DOHH2 (cell line): ENCODE data around the gene C1QL3.

ENCODE experiments used
- H3F3A ChIP-seq: fragments of 200-600 bp; sonication (generic), shearing (Covaris generic); 2 replicates; pipeline ENCODE4 v1.6.0; 2016; ENCODE audit warnings: antibody characterized with exemption, mild to moderate bottlenecking; ENCODE audit not compliant: control insufficient read depth, insufficient read depth
- H3K27ac ChIP-seq: fragments of 200-600 bp; sonication (generic); 2 replicates; pipeline ENCODE4 v1.5.1; 2014; ENCODE audit warnings: low read depth, mild to moderate bottlenecking, low read length, moderate library complexity
- H3K27me3 ChIP-seq: fragments of 200-600 bp; sonication (generic); 2 replicates; pipeline ENCODE4 v1.6.1; 2014; ENCODE audit warnings: mild to moderate bottlenecking, low read length, mixed read lengths; ENCODE audit not compliant: control insufficient read depth
- H3K36me3 ChIP-seq: fragments of 200-600 bp; sonication (generic); 2 replicates; pipeline ENCODE4 v1.6.1; 2014; ENCODE audit warnings: mild to moderate bottlenecking, low read length, moderate library complexity, mixed read lengths; ENCODE audit not compliant: control insufficient read depth
- H3K4me1 ChIP-seq: fragments of 200-600 bp; sonication (generic); 2 replicates; pipeline ENCODE4 v1.6.1; 2014; ENCODE audit warnings: mild to moderate bottlenecking, low read length, mixed read lengths; ENCODE audit not compliant: control insufficient read depth
- H3K4me2 ChIP-seq: fragments of 200-600 bp; sonication (generic); 2 replicates; pipeline ENCODE4 v1.6.0; 2014; ENCODE audit warnings: mild to moderate bottlenecking, low read length, moderate library complexity
- H3K4me3 ChIP-seq: fragments of 200-600 bp; sonication (generic); 2 replicates; pipeline ENCODE4 v1.5.1; 2014; ENCODE audit warnings: mild to moderate bottlenecking, low read length, mixed read lengths
- H3K79me2 ChIP-seq: fragments of 200-600 bp; sonication (generic); 2 replicates; pipeline ENCODE4 v1.6.1; 2014; ENCODE audit warnings: mild to moderate bottlenecking, low read length, mixed read lengths; ENCODE audit not compliant: control insufficient read depth
- H3K9me2 ChIP-seq: fragments of 200-600 bp; sonication (generic); replicated peaks from 2 replicates; pipeline ENCODE4 v1.6.1; 2014; ENCODE audit warnings: mild to moderate bottlenecking, low read length, mixed read lengths; ENCODE audit not compliant: control insufficient read depth
- H3K9me3 ChIP-seq: fragments of 200-600 bp; sonication (generic); 2 replicates; pipeline ENCODE4 v1.6.1; 2014; ENCODE audit warnings: antibody characterized with exemption, low read length, mixed read lengths; ENCODE audit not compliant: control insufficient read depth, insufficient read depth
- H4K20me1 ChIP-seq: fragments of 200-600 bp; sonication (generic); 2 replicates; pipeline ENCODE4 v1.6.0; 2014; ENCODE audit warnings: low read depth, mild to moderate bottlenecking, antibody characterized with exemption, low read length, moderate library complexity; ENCODE audit not compliant: control insufficient read depth, insufficient read depth
- EZH2phosphoT487 ChIP-seq: fragments of 200-600 bp; sonication (generic); IDR thresholded peaks from 2 replicates; pipeline ENCODE4 v1.6.1; 2017; ENCODE audit warnings: borderline replicate concordance, mild to moderate bottlenecking, antibody characterized with exemption, low read length, moderate library complexity, mixed read lengths
- TF ChIP-seq, protein P1 (sequence below): fragments of 200-600 bp; sonication (generic); IDR thresholded peaks from one replicate; pipeline ENCODE4 v1.5.1; 2014; ENCODE audit warnings: antibody characterized with exemption, mild to moderate bottlenecking, low read depth, low read length; ENCODE audit not compliant: poor library complexity, severe bottlenecking

The C1QL3 gene

DNA sequence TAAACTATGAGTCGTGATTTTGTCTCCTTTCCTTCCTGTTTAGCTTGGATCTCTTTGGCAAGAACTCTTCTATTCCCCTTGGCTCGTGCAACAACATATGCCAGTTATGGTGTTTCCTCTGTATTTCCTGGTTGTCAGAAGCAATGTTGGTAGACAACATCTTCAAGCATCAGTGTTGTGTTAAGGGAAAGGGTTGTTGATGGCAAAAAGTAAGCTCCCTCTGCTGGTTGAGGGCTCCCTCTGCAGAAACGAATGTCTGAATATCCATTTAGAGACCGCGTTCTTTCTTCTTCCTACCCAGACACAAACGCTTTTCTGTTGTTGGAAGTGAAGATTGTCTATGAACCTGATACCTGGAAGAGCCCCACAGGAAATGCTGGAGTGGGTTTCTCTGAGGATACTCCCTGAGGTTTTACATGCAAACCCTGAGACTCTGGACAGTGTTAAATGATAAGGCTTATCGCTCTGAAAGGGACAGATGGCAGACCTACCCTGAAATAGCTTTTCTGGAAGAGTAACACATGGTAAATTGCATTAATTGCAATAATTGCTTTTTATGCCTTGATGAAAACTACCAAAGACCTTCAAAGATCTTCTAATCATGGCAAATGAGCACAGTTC lies 23.5 kb upstream of the C1QL3 start:
- no peaks in the 10 kb centered on the region for H3K9me3 ChIP-seq
- no peaks in the 10 kb centered on the region for H3K79me2 ChIP-seq
- TF ChIP-seq, protein P1, sequence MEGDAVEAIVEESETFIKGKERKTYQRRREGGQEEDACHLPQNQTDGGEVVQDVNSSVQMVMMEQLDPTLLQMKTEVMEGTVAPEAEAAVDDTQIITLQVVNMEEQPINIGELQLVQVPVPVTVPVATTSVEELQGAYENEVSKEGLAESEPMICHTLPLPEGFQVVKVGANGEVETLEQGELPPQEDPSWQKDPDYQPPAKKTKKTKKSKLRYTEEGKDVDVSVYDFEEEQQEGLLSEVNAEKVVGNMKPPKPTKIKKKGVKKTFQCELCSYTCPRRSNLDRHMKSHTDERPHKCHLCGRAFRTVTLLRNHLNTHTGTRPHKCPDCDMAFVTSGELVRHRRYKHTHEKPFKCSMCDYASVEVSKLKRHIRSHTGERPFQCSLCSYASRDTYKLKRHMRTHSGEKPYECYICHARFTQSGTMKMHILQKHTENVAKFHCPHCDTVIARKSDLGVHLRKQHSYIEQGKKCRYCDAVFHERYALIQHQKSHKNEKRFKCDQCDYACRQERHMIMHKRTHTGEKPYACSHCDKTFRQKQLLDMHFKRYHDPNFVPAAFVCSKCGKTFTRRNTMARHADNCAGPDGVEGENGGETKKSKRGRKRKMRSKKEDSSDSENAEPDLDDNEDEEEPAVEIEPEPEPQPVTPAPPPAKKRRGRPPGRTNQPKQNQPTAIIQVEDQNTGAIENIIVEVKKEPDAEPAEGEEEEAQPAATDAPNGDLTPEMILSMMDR: peak; percentile 67
- TF ChIP-seq EZH2phosphoT487: no peak
- H3K4me3 ChIP-seq: no peak overlapping the region
- no peaks in the 10 kb centered on the region for H3K36me3 ChIP-seq
- no peaks in the 10 kb centered on the region for H3K27me3 ChIP-seq
- no peaks in the 10 kb centered on the region for H3F3A ChIP-seq
- no peak overlapping the region for H3K27ac ChIP-seq
- H3K9me2 ChIP-seq: no peaks in the 10 kb centered on the region
- no peak overlapping the region for H3K4me2 ChIP-seq
- H3K4me1 ChIP-seq: no peaks in the 10 kb centered on the region
- no peaks in the 10 kb centered on the region for H4K20me1 ChIP-seq

DNA sequence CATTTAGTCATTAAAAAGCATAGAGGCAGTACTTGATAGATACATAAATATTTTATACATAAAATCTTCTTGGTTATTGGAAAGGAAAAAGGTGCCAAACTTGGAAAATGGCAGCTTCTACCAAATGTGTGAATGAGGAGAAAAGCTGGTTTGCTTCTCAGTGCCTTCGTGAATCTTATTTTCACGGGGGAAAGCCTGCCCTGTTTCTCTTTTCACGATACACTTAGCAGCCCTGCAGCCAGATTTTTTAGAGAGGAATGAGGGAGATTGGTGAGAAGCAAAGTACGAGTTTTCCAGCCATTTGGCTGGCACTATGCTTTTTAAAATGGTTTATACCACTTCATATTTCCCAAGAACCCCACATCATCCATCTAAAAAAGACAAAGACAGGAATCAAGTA lies 22.9 kb upstream of the C1QL3 start:
- H3K9me3 ChIP-seq: no peaks in the 10 kb centered on the region
- H3K36me3 ChIP-seq: no peaks in the 10 kb centered on the region
- no peaks in the 10 kb centered on the region for H3K27me3 ChIP-seq
- no peak overlapping the region for H3K4me3 ChIP-seq
- TF ChIP-seq, protein P1: no peak
- TF ChIP-seq EZH2phosphoT487: no peak
- H4K20me1 ChIP-seq: no peaks in the 10 kb centered on the region
- H3K4me2 ChIP-seq: no peak overlapping the region
- H3K9me2 ChIP-seq: no peaks in the 10 kb centered on the region
- no peaks in the 10 kb centered on the region for H3K79me2 ChIP-seq
- H3K27ac ChIP-seq: no peak overlapping the region
- H3F3A ChIP-seq: no peaks in the 10 kb centered on the region
- no peaks in the 10 kb centered on the region for H3K4me1 ChIP-seq

DNA sequence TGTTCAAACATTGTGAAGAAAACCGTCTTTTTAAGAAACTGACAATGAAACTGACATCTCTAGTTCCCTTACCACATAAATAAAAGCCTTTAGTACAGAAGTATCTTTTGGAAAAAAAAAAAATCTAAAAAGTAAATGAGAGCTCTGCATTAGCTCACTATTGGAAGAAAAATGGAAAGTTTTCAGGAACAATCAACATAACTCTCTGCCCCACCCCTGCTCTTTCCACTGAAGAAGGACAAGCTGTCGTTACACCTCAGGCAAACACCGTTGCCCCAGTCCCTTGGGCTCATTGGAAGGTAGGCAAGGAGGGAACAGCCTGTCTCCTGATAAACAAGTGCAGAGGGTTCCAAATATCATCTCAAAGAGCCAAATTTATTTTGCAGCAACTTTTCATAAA lies 22.4 kb upstream of the C1QL3 start:
- H3K36me3 ChIP-seq: no peaks in the 10 kb centered on the region
- no peak overlapping the region for H3K4me2 ChIP-seq
- no peak overlapping the region for H3K4me3 ChIP-seq
- no peaks in the 10 kb centered on the region for H3K9me2 ChIP-seq
- H3K79me2 ChIP-seq: no peaks in the 10 kb centered on the region
- no peaks in the 10 kb centered on the region for H3F3A ChIP-seq
- H4K20me1 ChIP-seq: no peaks in the 10 kb centered on the region
- no peaks in the 10 kb centered on the region for H3K4me1 ChIP-seq
- no peak overlapping the region for H3K27ac ChIP-seq
- H3K27me3 ChIP-seq: no peaks in the 10 kb centered on the region
- H3K9me3 ChIP-seq: no peaks in the 10 kb centered on the region
- TF ChIP-seq, protein P1: no peak
- no peak for TF ChIP-seq EZH2phosphoT487
